ENCODE data around the gene EPHB2.

Gene EPHB2

DNA sequence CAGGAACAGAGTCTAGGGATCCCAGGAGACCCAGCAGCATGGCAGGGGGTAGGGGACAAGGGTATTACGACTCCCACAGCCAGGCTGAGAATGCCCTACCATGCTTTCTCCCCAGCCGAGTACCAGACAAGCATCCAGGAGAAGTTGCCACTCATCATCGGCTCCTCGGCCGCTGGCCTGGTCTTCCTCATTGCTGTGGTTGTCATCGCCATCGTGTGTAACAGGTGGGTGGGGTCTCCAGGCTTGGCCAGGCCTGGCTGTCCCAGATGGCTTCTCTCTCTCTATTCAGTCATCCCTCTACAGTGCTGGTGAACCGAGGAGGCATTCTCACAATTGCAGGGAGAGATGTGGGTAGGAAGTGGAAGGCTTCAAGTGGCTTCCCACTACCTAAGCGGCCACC lies 184.7 kb downstream of the EPHB2 start:
- TF ChIP-seq, protein P1, sequence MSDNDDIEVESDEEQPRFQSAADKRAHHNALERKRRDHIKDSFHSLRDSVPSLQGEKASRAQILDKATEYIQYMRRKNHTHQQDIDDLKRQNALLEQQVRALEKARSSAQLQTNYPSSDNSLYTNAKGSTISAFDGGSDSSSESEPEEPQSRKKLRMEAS (IDR thresholded peaks at IDR 0.05): no peak
- TF ChIP-seq EGR1 (IDR thresholded peaks at IDR 0.05) (no peak), FOXM1 (IDR thresholded peaks at IDR 0.05; ENCODE audit: borderline replicate concordance, low read depth) (no peak), CEBPB (IDR thresholded peaks at IDR 0.05) (no peak), NFIC (IDR thresholded peaks at IDR 0.05) (no peak), TEAD4 (IDR thresholded peaks at IDR 0.05) (no peak), YY1 (IDR thresholded peaks at IDR 0.05; ENCODE audit: low read depth) (no peak)
- TF ChIP-seq, protein P2, sequence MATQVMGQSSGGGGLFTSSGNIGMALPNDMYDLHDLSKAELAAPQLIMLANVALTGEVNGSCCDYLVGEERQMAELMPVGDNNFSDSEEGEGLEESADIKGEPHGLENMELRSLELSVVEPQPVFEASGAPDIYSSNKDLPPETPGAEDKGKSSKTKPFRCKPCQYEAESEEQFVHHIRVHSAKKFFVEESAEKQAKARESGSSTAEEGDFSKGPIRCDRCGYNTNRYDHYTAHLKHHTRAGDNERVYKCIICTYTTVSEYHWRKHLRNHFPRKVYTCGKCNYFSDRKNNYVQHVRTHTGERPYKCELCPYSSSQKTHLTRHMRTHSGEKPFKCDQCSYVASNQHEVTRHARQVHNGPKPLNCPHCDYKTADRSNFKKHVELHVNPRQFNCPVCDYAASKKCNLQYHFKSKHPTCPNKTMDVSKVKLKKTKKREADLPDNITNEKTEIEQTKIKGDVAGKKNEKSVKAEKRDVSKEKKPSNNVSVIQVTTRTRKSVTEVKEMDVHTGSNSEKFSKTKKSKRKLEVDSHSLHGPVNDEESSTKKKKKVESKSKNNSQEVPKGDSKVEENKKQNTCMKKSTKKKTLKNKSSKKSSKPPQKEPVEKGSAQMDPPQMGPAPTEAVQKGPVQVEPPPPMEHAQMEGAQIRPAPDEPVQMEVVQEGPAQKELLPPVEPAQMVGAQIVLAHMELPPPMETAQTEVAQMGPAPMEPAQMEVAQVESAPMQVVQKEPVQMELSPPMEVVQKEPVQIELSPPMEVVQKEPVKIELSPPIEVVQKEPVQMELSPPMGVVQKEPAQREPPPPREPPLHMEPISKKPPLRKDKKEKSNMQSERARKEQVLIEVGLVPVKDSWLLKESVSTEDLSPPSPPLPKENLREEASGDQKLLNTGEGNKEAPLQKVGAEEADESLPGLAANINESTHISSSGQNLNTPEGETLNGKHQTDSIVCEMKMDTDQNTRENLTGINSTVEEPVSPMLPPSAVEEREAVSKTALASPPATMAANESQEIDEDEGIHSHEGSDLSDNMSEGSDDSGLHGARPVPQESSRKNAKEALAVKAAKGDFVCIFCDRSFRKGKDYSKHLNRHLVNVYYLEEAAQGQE (IDR thresholded peaks at IDR 0.05; ENCODE audit: low read depth): no peak

DNA sequence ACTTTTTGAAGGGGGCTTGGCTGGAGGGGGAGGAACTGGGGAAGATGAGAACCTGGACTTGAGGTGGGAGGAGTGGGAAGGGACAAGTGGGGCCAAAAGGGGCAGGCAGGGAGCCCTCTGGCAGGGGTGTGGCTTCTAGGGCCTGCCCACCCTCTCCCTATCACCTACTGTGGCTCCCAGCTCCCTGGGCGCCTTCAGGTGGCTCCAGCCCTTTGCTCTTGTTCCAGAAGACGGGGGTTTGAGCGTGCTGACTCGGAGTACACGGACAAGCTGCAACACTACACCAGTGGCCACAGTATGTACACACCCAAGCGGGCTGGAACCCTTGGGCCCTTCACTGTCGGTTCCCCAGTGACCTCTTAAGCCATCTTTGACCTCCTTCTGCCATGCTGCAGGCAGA lies 185.5 kb downstream of the EPHB2 start:
- TF ChIP-seq, protein P3, sequence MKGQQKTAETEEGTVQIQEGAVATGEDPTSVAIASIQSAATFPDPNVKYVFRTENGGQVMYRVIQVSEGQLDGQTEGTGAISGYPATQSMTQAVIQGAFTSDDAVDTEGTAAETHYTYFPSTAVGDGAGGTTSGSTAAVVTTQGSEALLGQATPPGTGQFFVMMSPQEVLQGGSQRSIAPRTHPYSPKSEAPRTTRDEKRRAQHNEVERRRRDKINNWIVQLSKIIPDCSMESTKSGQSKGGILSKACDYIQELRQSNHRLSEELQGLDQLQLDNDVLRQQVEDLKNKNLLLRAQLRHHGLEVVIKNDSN (IDR thresholded peaks at IDR 0.05): no peak
- TF ChIP-seq RAD21 (IDR thresholded peaks at IDR 0.05; ENCODE audit: low read depth) (no peak), EGR1 (IDR thresholded peaks at IDR 0.05) (no peak), NFIC (IDR thresholded peaks at IDR 0.05) (no peak), EP300 (IDR thresholded peaks at IDR 0.05; ENCODE audit: borderline replicate concordance) (no peak), TCF12 (IDR thresholded peaks at IDR 0.05; ENCODE audit: low read depth) (no peak)
- TF ChIP-seq, protein P1 (IDR thresholded peaks at IDR 0.05): no peak

DNA sequence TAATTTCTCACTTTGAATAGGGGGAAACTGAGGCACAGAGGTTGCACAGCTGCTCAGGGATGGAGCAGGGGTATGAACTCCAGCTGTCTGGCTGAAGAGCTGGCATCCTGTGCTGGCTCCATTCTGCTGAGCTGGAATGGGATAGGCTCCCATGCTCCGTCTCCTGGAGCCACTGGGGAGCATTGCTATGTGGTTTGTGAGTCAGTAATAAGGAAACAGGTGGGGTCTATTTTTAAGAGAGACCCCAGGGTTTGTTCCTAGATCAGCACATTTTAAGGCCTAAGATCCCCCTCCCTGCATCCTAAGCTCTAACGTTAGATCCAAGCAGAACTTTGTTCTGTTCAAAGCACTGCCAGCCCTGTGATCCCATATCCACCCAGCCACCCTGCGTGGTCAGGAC lies 189.8 kb downstream of the EPHB2 start:
- TF ChIP-seq EP300 (IDR thresholded peaks at IDR 0.05; ENCODE audit: borderline replicate concordance): no peak
- TF ChIP-seq FOXM1 (IDR thresholded peaks at IDR 0.05; ENCODE audit: borderline replicate concordance, low read depth): no peak
- no peak for TF ChIP-seq NFIC (IDR thresholded peaks at IDR 0.05)
- TF ChIP-seq ZBTB7A (IDR thresholded peaks at IDR 0.05; ENCODE audit: low read depth): no peak
- TF ChIP-seq EGR1 (IDR thresholded peaks at IDR 0.05): no peak
- no peak for TF ChIP-seq TAF1 (IDR thresholded peaks at IDR 0.05; ENCODE audit: low read depth)
- TF ChIP-seq, protein P1 (IDR thresholded peaks at IDR 0.05): no peak
- no peak for TF ChIP-seq CREB1 (IDR thresholded peaks at IDR 0.05; ENCODE audit: low read depth)
- TF ChIP-seq, protein P2 (IDR thresholded peaks at IDR 0.05; ENCODE audit: low read depth): no peak
- no peak for TF ChIP-seq CEBPB (IDR thresholded peaks at IDR 0.05)
- no peak for TF ChIP-seq RAD21 (IDR thresholded peaks at IDR 0.05; ENCODE audit: low read depth)
- TF ChIP-seq TEAD4 (IDR thresholded peaks at IDR 0.05): no peak
- TF ChIP-seq, protein P3 (IDR thresholded peaks at IDR 0.05): no peak
- no peak for TF ChIP-seq TCF12 (IDR thresholded peaks at IDR 0.05; ENCODE audit: low read depth)
- no peak for TF ChIP-seq YY1 (IDR thresholded peaks at IDR 0.05; ENCODE audit: low read depth)

DNA sequence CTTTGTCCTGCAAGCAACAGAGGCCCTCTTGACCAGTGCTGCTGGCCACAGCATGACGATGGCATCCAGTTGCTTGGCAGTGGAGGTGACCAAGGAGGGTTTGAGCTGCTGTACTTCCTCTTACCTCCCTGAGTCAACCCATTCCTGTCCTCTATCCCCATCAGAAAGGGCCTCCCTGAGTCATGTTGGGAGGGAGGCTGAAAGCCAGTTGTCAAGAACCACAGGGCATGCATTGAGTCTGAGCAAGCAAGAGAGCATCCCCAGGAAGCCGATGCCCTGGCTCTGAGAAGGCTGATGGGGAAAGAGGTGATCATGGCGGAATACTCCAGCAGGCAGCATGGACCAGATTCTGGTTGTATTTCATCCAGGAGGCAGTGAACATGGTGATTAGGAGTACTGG lies 192.5 kb downstream of the EPHB2 start:
- TF ChIP-seq RAD21 (IDR thresholded peaks at IDR 0.05; ENCODE audit: low read depth): no peak
- no peak for TF ChIP-seq TEAD4 (IDR thresholded peaks at IDR 0.05)
- TF ChIP-seq TCF12 (IDR thresholded peaks at IDR 0.05; ENCODE audit: low read depth): no peak
- TF ChIP-seq EGR1 (IDR thresholded peaks at IDR 0.05): no peak
- TF ChIP-seq YY1 (IDR thresholded peaks at IDR 0.05; ENCODE audit: low read depth): no peak
- TF ChIP-seq TAF1 (IDR thresholded peaks at IDR 0.05; ENCODE audit: low read depth): no peak
- TF ChIP-seq, protein P2 (IDR thresholded peaks at IDR 0.05; ENCODE audit: low read depth): no peak
- TF ChIP-seq FOXM1 (IDR thresholded peaks at IDR 0.05; ENCODE audit: borderline replicate concordance, low read depth): no peak
- no peak for TF ChIP-seq NFIC (IDR thresholded peaks at IDR 0.05)
- TF ChIP-seq EP300 (IDR thresholded peaks at IDR 0.05; ENCODE audit: borderline replicate concordance): no peak
- no peak for TF ChIP-seq CEBPB (IDR thresholded peaks at IDR 0.05)
- no peak for TF ChIP-seq CREB1 (IDR thresholded peaks at IDR 0.05; ENCODE audit: low read depth)
- no peak for TF ChIP-seq ZBTB7A (IDR thresholded peaks at IDR 0.05; ENCODE audit: low read depth)

Data from Ishikawa (cell line).